ENCODE results near the gene GNAL. TPM values are rescaled to one million over a fixed set of nuclear protein-coding genes. Genes with fewer than 3 reads are reported as not detected.

Gene GNAL
- total and polyA plus RNA-seq, 2 experiments from 2014 or later: 7.5 to 21.6 TPM

- no peaks in the 10 kb centered on the region for H3K27me3 ChIP-seq (ENCODE audit: insufficient read depth)
- no peak overlapping the region for H3K4me2 ChIP-seq
- ATAC-seq: peak; percentile 47
- peaks cover 27% of the 10 kb centered on the region for H3K4me1 Mint-ChIP-seq
- no peak overlapping the region for H3K27ac Mint-ChIP-seq
- H3K4me1 ChIP-seq (ENCODE audit: insufficient read depth): no peaks in the 10 kb centered on the region; the same call in 1 of the 2 replicates
- no peaks in the 10 kb centered on the region for H3K79me2 ChIP-seq (replicated peaks; ENCODE audit: insufficient read depth)
- H3F3A ChIP-seq (replicated peaks; ENCODE audit: low read depth): no peaks in the 10 kb centered on the region
- H3K9me2 ChIP-seq (ENCODE audit: insufficient read depth): peaks cover 9% of the 10 kb centered on the region
- TF ChIP-seq, protein P1, sequence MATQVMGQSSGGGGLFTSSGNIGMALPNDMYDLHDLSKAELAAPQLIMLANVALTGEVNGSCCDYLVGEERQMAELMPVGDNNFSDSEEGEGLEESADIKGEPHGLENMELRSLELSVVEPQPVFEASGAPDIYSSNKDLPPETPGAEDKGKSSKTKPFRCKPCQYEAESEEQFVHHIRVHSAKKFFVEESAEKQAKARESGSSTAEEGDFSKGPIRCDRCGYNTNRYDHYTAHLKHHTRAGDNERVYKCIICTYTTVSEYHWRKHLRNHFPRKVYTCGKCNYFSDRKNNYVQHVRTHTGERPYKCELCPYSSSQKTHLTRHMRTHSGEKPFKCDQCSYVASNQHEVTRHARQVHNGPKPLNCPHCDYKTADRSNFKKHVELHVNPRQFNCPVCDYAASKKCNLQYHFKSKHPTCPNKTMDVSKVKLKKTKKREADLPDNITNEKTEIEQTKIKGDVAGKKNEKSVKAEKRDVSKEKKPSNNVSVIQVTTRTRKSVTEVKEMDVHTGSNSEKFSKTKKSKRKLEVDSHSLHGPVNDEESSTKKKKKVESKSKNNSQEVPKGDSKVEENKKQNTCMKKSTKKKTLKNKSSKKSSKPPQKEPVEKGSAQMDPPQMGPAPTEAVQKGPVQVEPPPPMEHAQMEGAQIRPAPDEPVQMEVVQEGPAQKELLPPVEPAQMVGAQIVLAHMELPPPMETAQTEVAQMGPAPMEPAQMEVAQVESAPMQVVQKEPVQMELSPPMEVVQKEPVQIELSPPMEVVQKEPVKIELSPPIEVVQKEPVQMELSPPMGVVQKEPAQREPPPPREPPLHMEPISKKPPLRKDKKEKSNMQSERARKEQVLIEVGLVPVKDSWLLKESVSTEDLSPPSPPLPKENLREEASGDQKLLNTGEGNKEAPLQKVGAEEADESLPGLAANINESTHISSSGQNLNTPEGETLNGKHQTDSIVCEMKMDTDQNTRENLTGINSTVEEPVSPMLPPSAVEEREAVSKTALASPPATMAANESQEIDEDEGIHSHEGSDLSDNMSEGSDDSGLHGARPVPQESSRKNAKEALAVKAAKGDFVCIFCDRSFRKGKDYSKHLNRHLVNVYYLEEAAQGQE (IDR thresholded peaks at IDR 0.05; ENCODE audit: unreplicated experiment): peak; percentile 36
- TF ChIP-seq EZH2 (IDR thresholded peaks at IDR 0.05; ENCODE audit: low read depth, unreplicated experiment): no peak
- no peaks in the 10 kb centered on the region for H3K36me3 Mint-ChIP-seq (ENCODE audit: low read depth)
- H3K27me3 Mint-ChIP-seq (ENCODE audit: insufficient read depth, low read depth, poor library complexity): peaks cover 11% of the 10 kb centered on the region
- no peak for DNase-seq (ENCODE audit: low spot score)
- no peaks in the 10 kb centered on the region for H3K36me3 ChIP-seq (ENCODE audit: insufficient read depth)
- H3K4me3 Mint-ChIP-seq: no peak overlapping the region
- no peaks in the 10 kb centered on the region for H3K9me3 Mint-ChIP-seq
- H3K4me3 ChIP-seq: no peak overlapping the region
- no peak overlapping the region; the same call in 1 of the 2 replicates for H2AFZ ChIP-seq
- no peaks in the 10 kb centered on the region for H4K20me1 ChIP-seq (replicated peaks; ENCODE audit: insufficient read depth)
- H3K27ac ChIP-seq (ENCODE audit: low read depth): no peak overlapping the region
These were observed 22.9 kb upstream of the GNAL start for GRCh38 chr18:11666176-11666575.

DNA sequence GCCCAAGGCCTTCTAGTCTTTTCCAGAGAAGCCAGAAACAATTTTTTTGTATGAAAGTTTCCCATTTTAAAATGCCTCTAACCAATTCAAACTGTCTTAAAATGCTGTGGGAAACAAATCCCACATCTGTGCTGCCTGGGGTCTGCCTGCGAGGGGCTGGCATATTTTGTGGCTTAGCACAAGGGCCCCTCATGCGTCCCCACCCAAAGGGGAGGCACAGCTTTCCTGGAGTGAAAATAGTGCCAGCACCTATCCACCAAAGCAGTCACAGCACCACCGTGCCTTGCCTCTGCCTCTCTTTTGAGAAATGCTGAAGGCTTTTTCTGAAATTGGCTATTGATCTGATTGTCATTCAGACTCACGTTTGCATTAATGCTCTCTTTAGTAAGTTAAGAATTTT is 22.2 kb upstream of the GNAL start:
- no peaks in the 10 kb centered on the region for H3K27me3 ChIP-seq (ENCODE audit: insufficient read depth)

More for the DNA sequence above, 22.2 kb upstream of the GNAL start:
- Mint-ChIP-seq H3K27ac (no peak overlapping the region), H3K4me1 (peaks cover 27% of the 10 kb centered on the region), H3K4me3 (no peak overlapping the region), H3K9me3 (no peaks in the 10 kb centered on the region), H3K27me3 (ENCODE audit: insufficient read depth, low read depth, poor library complexity) (peaks cover 11% of the 10 kb centered on the region), H3K36me3 (ENCODE audit: low read depth) (no peaks in the 10 kb centered on the region)
- TF ChIP-seq NANOG (IDR thresholded peaks at IDR 0.05; ENCODE audit: borderline replicate concordance): no peak
- TF ChIP-seq, protein P2, sequence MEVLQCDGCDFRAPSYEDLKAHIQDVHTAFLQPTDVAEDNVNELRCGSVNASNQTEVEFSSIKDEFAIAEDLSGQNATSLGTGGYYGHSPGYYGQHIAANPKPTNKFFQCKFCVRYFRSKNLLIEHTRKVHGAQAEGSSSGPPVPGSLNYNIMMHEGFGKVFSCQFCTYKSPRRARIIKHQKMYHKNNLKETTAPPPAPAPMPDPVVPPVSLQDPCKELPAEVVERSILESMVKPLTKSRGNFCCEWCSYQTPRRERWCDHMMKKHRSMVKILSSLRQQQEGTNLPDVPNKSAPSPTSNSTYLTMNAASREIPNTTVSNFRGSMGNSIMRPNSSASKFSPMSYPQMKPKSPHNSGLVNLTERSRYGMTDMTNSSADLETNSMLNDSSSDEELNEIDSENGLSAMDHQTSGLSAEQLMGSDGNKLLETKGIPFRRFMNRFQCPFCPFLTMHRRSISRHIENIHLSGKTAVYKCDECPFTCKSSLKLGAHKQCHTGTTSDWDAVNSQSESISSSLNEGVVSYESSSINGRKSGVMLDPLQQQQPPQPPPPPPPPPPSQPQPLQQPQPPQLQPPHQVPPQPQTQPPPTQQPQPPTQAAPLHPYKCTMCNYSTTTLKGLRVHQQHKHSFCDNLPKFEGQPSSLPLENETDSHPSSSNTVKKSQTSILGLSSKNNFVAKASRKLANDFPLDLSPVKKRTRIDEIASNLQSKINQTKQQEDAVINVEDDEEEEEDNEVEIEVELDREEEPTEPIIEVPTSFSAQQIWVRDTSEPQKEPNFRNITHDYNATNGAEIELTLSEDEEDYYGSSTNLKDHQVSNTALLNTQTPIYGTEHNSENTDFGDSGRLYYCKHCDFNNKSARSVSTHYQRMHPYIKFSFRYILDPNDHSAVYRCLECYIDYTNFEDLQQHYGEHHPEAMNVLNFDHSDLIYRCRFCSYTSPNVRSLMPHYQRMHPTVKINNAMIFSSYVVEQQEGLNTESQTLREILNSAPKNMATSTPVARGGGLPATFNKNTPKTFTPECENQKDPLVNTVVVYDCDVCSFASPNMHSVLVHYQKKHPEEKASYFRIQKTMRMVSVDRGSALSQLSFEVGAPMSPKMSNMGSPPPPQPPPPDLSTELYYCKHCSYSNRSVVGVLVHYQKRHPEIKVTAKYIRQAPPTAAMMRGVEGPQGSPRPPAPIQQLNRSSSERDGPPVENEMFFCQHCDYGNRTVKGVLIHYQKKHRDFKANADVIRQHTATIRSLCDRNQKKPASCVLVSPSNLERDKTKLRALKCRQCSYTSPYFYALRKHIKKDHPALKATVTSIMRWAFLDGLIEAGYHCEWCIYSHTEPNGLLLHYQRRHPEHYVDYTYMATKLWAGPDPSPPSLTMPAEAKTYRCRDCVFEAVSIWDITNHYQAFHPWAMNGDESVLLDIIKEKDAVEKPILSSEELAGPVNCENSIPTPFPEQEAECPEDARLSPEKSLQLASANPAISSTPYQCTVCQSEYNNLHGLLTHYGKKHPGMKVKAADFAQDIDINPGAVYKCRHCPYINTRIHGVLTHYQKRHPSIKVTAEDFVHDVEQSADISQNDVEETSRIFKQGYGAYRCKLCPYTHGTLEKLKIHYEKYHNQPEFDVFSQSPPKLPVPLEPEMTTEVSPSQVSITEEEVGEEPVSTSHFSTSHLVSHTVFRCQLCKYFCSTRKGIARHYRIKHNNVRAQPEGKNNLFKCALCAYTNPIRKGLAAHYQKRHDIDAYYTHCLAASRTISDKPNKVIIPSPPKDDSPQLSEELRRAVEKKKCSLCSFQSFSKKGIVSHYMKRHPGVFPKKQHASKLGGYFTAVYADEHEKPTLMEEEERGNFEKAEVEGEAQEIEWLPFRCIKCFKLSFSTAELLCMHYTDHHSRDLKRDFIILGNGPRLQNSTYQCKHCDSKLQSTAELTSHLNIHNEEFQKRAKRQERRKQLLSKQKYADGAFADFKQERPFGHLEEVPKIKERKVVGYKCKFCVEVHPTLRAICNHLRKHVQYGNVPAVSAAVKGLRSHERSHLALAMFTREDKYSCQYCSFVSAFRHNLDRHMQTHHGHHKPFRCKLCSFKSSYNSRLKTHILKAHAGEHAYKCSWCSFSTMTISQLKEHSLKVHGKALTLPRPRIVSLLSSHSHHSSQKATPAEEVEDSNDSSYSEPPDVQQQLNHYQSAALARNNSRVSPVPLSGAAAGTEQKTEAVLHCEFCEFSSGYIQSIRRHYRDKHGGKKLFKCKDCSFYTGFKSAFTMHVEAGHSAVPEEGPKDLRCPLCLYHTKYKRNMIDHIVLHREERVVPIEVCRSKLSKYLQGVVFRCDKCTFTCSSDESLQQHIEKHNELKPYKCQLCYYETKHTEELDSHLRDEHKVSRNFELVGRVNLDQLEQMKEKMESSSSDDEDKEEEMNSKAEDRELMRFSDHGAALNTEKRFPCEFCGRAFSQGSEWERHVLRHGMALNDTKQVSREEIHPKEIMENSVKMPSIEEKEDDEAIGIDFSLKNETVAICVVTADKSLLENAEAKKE (CRISPR knock-in tag; IDR thresholded peaks at IDR 0.05): no peak
- no peak for TF ChIP-seq EZH2phosphoT487 (IDR thresholded peaks at IDR 0.05; ENCODE audit: unreplicated experiment)
- H3K9me2 ChIP-seq (ENCODE audit: insufficient read depth): peaks cover 9% of the 10 kb centered on the region
- DNase-seq (ENCODE audit: low spot score) (no peak), ATAC-seq (no peak)
- no peaks in the 10 kb centered on the region for H4K20me1 ChIP-seq (replicated peaks; ENCODE audit: insufficient read depth)
- H2AFZ ChIP-seq: no peak overlapping the region
- no peaks in the 10 kb centered on the region for H3K36me3 ChIP-seq (ENCODE audit: insufficient read depth)
- no peaks in the 10 kb centered on the region for H3F3A ChIP-seq (replicated peaks; ENCODE audit: low read depth)
- H3K27ac ChIP-seq (ENCODE audit: low read depth): no peak overlapping the region
- no peak overlapping the region for H3K4me2 ChIP-seq
- H3K4me1 ChIP-seq (ENCODE audit: insufficient read depth): no peaks in the 10 kb centered on the region; the same call in 1 of the 2 replicates
- no peaks in the 10 kb centered on the region for H3K79me2 ChIP-seq (replicated peaks; ENCODE audit: insufficient read depth)
- no peak overlapping the region for H3K4me3 ChIP-seq

Data from GM23338 (cell line).